ENCODE measurements around the gene ARID5B.

ARID5B gene

DNA sequence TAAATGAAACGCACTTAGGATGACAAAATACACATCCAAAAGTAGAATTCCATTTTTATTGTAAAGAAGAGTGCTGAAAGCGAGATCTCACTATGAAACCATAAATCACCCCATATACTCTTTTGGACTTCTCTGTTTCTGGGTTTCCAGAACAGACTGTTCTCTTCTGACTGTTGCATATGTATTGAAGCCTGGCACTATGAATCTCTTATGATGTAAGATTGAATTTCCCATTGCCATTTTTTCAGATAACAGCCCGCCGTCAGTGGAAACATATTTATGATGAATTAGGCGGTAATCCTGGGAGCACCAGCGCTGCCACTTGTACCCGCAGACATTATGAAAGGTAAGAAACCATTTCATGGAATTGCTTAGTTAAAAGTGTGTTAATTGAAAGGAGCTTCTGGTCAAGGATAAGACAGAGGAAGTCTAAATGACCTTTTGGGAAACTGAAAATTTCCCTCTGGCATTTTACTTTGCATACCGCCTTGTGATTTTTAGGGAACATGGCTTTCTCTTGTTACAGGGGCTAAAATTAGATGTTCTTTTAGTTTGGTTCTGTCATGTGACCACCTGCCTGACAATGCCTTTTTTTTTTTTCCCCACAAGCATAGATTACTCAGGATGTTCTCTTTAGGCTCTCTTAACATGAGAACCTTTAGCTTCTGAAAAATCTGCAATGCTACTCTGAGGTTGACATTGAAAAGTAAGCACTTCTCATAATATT is 168.1 kb downstream of the ARID5B start:
- Histone ChIP-seq H3K4me3 (ENCODE audit: low read length) (no peak overlapping the region), H3K27me3 (ENCODE audit: control insufficient read depth, insufficient read depth, low read length) (no peaks in the 10 kb centered on the region), H3K36me3 (ENCODE audit: control insufficient read depth, low read depth, low read length) (no peaks in the 10 kb centered on the region), H3K4me1 (ENCODE audit: control insufficient read depth, low read depth, low read length) (peaks cover 8% of the 10 kb centered on the region), H3K9me3 (ENCODE audit: control insufficient read depth, low read depth, low read length) (no peaks in the 10 kb centered on the region), H3K27ac (ENCODE audit: low read length) (no peak overlapping the region), H3K9ac (ENCODE audit: low read length) (no peak overlapping the region)

DNA sequence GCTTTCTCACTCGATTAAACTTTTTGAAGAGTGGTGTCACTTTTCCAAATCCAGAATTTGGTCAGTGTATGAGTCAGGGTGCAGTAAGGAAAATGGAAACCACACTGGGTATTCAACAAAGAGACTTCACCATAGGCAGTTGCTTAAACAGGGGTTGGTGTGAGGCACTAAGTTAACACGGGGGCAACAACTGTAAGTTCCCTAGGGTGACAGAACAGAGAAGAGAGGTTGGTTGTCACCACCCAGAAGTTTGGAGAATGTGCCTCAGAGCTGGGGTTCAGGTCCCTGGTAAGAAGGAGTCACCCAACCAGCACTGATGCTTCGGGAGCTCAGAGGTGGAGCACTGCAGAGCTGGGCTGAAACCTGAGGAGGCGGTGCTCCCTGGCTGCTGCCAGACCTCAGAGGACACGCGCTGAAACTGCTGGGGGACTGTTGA is 170.4 kb downstream of the ARID5B start:
- no peaks in the 10 kb centered on the region for H3K27me3 ChIP-seq (ENCODE audit: control insufficient read depth, insufficient read depth, low read length)
- peaks cover 8% of the 10 kb centered on the region for H3K4me1 ChIP-seq (ENCODE audit: control insufficient read depth, low read depth, low read length)
- H3K4me3 ChIP-seq (ENCODE audit: low read length) = no peak overlapping the region
- H3K27ac ChIP-seq (ENCODE audit: low read length) = no peak overlapping the region
- no peaks in the 10 kb centered on the region for H3K9me3 ChIP-seq (ENCODE audit: control insufficient read depth, low read depth, low read length)
- H3K36me3 ChIP-seq (ENCODE audit: control insufficient read depth, low read depth, low read length) = no peaks in the 10 kb centered on the region
- H3K9ac ChIP-seq (ENCODE audit: low read length) = no peak overlapping the region

DNA sequence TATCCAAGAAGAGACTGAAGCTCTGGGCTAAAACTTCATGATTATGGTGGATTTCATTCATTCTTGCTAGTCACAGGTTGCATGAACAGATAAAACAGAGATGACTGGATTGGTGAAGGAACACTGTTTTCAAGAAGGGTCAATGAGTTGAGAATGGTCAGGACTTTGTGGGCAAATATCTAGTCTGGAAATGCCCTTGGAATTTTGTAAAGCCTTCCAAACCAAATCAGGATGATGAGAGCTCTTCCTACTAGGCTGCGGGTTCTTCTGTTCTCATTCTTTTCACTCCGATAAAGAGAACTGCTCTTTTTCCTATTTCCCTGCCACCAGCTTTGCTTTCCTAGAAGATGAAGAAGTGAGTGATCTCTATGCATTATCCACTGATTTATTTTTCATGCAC is 171.4 kb downstream of the ARID5B start:
- Histone ChIP-seq H3K4me1 (ENCODE audit: control insufficient read depth, low read depth, low read length) (peaks cover 8% of the 10 kb centered on the region), H3K27ac (ENCODE audit: low read length) (no peak overlapping the region), H3K9ac (ENCODE audit: low read length) (no peak overlapping the region), H3K27me3 (ENCODE audit: control insufficient read depth, insufficient read depth, low read length) (no peaks in the 10 kb centered on the region), H3K4me3 (ENCODE audit: low read length) (no peak overlapping the region), H3K9me3 (ENCODE audit: control insufficient read depth, low read depth, low read length) (no peaks in the 10 kb centered on the region), H3K36me3 (ENCODE audit: control insufficient read depth, low read depth, low read length) (no peaks in the 10 kb centered on the region)

DNA sequence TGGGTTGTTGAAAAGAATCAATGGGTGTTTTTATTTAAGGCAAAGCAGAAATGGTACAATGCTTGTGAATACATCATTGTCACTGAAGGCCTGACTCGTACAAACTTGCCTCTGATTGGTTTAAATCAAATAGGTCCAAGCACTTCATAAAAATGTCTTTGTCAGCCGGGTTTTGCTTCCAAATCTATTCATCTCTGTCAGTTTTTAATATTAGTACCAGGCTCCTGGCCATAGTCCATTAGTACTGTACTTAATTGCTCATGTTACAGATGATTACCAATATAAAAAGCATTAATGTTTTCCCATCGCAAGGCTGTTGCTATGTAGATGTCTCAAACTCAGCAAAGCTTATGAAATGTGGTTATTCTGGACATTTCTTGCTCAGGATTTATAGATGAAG is 171.9 kb downstream of the ARID5B start:
- Histone ChIP-seq H3K27ac (ENCODE audit: low read length) (no peak overlapping the region), H3K9ac (ENCODE audit: low read length) (no peak overlapping the region), H3K27me3 (ENCODE audit: control insufficient read depth, insufficient read depth, low read length) (no peaks in the 10 kb centered on the region), H3K4me3 (ENCODE audit: low read length) (no peak overlapping the region), H3K36me3 (ENCODE audit: control insufficient read depth, low read depth, low read length) (no peaks in the 10 kb centered on the region), H3K4me1 (ENCODE audit: control insufficient read depth, low read depth, low read length) (peaks cover 8% of the 10 kb centered on the region), H3K9me3 (ENCODE audit: control insufficient read depth, low read depth, low read length) (no peaks in the 10 kb centered on the region)

DNA sequence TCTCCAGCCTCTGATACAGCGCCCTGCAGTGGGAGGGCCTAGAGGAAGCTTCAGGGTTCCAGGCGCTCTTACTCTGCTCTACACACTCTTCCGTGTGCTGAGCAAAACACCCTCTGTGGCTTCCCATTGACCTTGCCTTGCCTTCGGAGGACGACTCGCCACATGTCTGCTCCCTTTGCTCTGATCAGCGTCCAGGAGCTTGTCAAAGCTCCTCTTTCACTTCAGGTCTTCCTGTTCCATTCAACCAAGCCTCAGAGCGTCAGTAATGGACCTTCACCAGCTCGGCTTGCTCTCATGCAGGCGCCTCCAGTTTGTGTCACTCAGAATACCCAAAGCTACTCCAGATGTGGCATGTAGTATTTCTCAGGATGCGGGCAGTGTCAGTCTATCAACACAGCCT is 173.9 kb downstream of the ARID5B start:
- Histone ChIP-seq H3K27me3 (ENCODE audit: control insufficient read depth, insufficient read depth, low read length) (no peaks in the 10 kb centered on the region), H3K9ac (ENCODE audit: low read length) (no peak overlapping the region), H3K36me3 (ENCODE audit: control insufficient read depth, low read depth, low read length) (no peaks in the 10 kb centered on the region), H3K4me1 (ENCODE audit: control insufficient read depth, low read depth, low read length) (no peaks in the 10 kb centered on the region), H3K9me3 (ENCODE audit: control insufficient read depth, low read depth, low read length) (no peaks in the 10 kb centered on the region), H3K4me3 (ENCODE audit: low read length) (no peak overlapping the region), H3K27ac (ENCODE audit: low read length) (no peak overlapping the region)

DNA sequence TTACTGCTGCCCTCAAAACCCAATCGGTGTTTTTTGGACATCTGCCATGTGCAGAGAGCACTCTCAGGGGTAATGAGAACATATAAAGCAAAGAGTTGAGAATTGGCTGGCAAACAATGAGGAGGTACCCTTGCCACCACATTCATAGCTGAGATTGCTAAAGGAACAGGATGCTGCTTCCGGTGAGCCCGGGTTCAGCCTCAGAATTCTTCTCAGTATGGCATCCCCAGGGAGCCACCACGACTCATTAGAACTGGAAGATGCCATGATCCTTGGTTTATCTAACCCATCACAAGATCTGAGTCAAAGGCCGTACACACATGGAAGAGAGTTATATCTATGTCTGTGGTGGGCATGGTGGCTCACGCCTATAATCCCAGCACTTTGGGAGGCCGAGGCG is 174.4 kb downstream of the ARID5B start:
- Histone ChIP-seq H3K4me1 (ENCODE audit: control insufficient read depth, low read depth, low read length) (no peaks in the 10 kb centered on the region), H3K9me3 (ENCODE audit: control insufficient read depth, low read depth, low read length) (no peaks in the 10 kb centered on the region), H3K36me3 (ENCODE audit: control insufficient read depth, low read depth, low read length) (no peaks in the 10 kb centered on the region), H3K4me3 (ENCODE audit: low read length) (no peak overlapping the region), H3K27me3 (ENCODE audit: control insufficient read depth, insufficient read depth, low read length) (no peaks in the 10 kb centered on the region), H3K9ac (ENCODE audit: low read length) (no peak overlapping the region), H3K27ac (ENCODE audit: low read length) (no peak overlapping the region)

DNA sequence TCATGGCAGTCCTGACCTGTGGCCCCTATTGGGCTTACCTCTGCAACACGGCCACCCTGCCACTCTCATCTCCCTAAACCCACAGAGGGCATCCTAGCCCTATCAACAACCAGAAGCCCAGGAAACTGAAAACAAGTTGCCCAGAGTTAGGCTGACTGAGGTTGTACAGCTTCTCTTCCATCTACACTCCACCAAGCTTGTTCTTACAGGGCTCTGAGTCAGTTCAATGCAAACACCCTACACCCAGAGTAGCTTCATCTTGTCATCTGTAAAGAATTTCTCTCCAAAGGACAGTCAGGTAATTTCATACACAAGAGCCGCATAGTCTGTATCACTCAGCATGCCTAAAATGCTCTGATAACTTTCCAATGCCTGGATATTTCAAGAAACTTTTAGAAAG is 175.4 kb downstream of the ARID5B start:
- no peak overlapping the region for H3K9ac ChIP-seq (ENCODE audit: low read length)

DNA sequence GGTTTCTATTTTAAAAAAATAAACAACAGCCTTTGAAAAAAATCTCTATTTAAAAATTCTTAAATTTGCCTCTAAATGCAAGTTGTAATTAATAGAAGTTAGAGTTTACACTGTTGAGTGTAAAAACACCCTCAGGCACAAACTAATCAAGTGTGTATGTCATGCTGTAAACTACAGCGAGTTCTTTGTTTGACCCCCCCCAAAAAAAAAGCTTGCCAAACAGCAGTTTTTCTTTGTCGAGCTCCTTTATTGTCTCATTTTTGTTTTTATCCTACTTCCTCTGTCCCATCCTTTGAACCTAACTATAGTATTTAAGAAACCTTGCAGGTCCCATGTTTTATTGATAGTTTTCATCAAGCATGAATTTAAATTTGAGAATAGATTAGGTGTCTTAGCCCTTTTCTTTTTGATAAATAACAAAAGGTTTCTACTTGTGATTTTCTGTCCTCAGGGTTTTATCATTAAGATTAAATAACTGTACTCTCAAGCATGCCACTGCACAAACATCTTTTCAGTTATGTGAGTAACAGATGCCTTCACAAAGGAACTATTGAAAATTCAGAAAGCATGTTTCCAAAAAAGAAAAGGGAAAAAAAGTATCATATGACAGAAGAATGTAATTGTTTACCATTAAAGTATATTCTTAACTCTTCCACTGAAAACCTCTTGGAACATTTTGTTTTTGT is 176.0 kb downstream of the ARID5B start:
- Histone ChIP-seq H3K9ac (ENCODE audit: low read length) (no peak overlapping the region), H3K27ac (ENCODE audit: low read length) (no peak overlapping the region), H3K4me1 (ENCODE audit: control insufficient read depth, low read depth, low read length) (no peaks in the 10 kb centered on the region), H3K27me3 (ENCODE audit: control insufficient read depth, insufficient read depth, low read length) (no peaks in the 10 kb centered on the region), H3K36me3 (ENCODE audit: control insufficient read depth, low read depth, low read length) (no peaks in the 10 kb centered on the region), H3K4me3 (ENCODE audit: low read length) (no peak overlapping the region), H3K9me3 (ENCODE audit: control insufficient read depth, low read depth, low read length) (no peaks in the 10 kb centered on the region)

More for the DNA sequence above, 175.4 kb downstream of the ARID5B start:
- Histone ChIP-seq H3K9me3 (ENCODE audit: control insufficient read depth, low read depth, low read length) (no peaks in the 10 kb centered on the region), H3K4me1 (ENCODE audit: control insufficient read depth, low read depth, low read length) (no peaks in the 10 kb centered on the region), H3K27ac (ENCODE audit: low read length) (no peak overlapping the region), H3K27me3 (ENCODE audit: control insufficient read depth, insufficient read depth, low read length) (no peaks in the 10 kb centered on the region), H3K36me3 (ENCODE audit: control insufficient read depth, low read depth, low read length) (no peaks in the 10 kb centered on the region), H3K4me3 (ENCODE audit: low read length) (no peak overlapping the region)

DNA sequence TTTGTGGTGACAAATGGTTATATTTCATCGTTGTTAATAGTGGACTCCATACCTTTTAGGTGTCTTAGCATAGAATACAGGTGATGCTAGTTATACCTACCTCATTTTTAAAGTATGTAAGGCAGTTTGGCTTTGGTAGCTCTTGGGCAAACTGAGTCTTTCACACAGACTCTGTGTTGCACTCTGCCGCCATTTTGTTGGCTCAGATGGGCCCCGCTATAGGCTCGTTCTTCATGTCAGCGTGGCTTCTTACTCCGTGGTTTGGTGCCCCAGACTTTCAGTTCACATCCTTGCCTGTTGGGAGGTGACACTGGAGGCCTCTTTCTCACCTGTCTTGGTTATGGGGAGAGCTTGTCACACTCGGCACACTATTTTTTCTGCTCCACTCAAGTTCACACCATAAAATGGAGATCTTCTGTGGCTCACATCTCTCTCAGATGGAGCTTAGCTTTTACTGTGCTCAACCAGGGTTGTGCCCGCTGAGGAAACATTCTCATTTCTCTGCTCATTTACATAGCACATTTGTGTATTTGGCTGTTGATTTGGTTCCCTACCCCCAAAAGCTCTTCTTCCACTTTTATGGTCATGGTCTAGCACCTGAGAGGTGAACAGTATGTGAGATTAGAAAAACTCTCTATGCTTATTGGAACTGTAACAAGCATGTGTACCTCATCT is 178.5 kb downstream of the ARID5B start:
- H3K4me1 ChIP-seq (ENCODE audit: control insufficient read depth, low read depth, low read length) = no peaks in the 10 kb centered on the region
- no peaks in the 10 kb centered on the region for H3K36me3 ChIP-seq (ENCODE audit: control insufficient read depth, low read depth, low read length)
- no peaks in the 10 kb centered on the region for H3K9me3 ChIP-seq (ENCODE audit: control insufficient read depth, low read depth, low read length)
- H3K27me3 ChIP-seq (ENCODE audit: control insufficient read depth, insufficient read depth, low read length) = no peaks in the 10 kb centered on the region
- H3K27ac ChIP-seq (ENCODE audit: low read length) = no peak overlapping the region
- H3K9ac ChIP-seq (ENCODE audit: low read length) = no peak overlapping the region
- H3K4me3 ChIP-seq (ENCODE audit: low read length) = no peak overlapping the region

DNA sequence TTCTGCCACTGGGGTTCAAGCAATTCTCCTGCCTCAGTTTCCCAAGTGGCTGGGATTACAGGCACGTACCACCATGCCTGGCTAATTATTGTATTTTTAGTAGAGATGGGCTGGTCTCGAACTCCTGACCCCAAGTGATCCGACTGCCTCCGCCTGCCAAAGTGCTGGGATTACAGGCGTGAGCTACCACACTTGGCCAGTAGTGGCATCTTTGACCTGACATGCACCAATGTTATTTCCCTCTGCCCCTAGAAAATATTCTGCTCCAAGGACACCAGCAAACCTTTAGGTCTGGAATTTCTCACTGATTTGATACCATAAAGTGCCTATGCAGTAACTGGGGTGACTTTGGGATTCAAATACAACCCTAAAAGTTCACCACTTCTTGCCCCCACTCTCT is 179.4 kb downstream of the ARID5B start:
- Histone ChIP-seq H3K9me3 (ENCODE audit: control insufficient read depth, low read depth, low read length) (no peaks in the 10 kb centered on the region), H3K27ac (ENCODE audit: low read length) (no peak overlapping the region), H3K9ac (ENCODE audit: low read length) (no peak overlapping the region), H3K27me3 (ENCODE audit: control insufficient read depth, insufficient read depth, low read length) (no peaks in the 10 kb centered on the region), H3K4me1 (ENCODE audit: control insufficient read depth, low read depth, low read length) (no peaks in the 10 kb centered on the region), H3K4me3 (ENCODE audit: low read length) (no peak overlapping the region), H3K36me3 (ENCODE audit: control insufficient read depth, low read depth, low read length) (no peaks in the 10 kb centered on the region)

DNA sequence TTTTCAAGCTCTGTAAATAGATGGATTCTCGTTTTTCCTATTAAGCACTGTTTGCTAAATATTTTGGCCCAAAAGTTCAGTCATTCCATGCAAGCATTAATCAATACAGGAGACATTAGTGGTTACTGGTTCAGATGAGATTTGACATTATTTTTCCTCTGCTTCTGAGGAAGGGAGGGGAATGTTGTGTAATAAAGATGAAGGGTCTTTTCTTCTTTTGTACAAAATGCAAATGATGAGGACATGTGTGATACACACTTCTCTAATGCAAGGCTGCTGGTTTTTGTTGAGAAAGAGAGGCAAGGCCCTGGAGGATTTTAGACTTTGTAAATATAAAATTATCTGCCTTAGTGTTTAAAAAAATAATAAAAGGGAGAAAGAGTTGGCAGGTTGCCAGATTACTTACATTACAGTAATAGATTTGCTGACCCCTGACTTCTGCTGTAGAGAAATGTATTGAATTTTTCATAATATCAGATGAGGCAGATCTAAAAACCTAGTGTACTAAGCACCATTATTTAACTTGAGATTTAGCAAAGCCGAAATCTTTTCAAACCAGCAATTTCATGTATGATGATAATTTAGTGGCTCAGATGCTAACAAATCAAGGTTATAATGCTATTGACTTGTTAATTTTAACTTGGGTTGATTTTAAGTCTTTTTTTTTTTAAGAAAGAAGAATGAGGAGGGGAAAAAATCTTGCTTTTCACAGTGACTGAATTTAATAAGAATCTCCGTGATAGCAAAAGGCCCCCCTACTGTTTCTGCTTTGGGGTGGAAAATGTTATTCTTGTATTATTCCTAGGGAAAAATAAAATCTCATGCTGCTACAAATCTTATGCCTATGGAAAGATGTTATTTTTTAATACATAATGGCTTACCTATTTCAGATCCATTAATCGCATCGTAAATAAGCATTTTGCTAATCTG is 180.1 kb downstream of the ARID5B start:
- Histone ChIP-seq H3K4me1 (ENCODE audit: control insufficient read depth, low read depth, low read length) (no peaks in the 10 kb centered on the region), H3K27ac (ENCODE audit: low read length) (no peak overlapping the region), H3K9me3 (ENCODE audit: control insufficient read depth, low read depth, low read length) (no peaks in the 10 kb centered on the region), H3K9ac (ENCODE audit: low read length) (no peak overlapping the region), H3K27me3 (ENCODE audit: control insufficient read depth, insufficient read depth, low read length) (no peaks in the 10 kb centered on the region), H3K4me3 (ENCODE audit: low read length) (no peak overlapping the region), H3K36me3 (ENCODE audit: control insufficient read depth, low read depth, low read length) (no peaks in the 10 kb centered on the region)

Measured in iPS-18a (cell line).